Measurements from ENCODE around the gene ID3.

ID3 gene

GRCh38 chr1:23525558-23526250, 33.6 kb downstream of the ID3 start:
- DNase-seq: no peak

- no peak for DNase-seq
These were observed 34.4 kb downstream of the ID3 start for GRCh38 chr1:23524716-23525401.

- DNase-seq: no peak
These were observed 35.1 kb downstream of the ID3 start for GRCh38 chr1:23524163-23524562.

GRCh38 chr1:23522244-23522982, 36.9 kb downstream of the ID3 start:
- DNase-seq: no peak

- no peak for DNase-seq
These were observed 37.7 kb downstream of the ID3 start for GRCh38 chr1:23521588-23521987.

- DNase-seq: no peak
These were observed 41.7 kb downstream of the ID3 start for GRCh38 chr1:23517581-23517980.

GRCh38 chr1:23515905-23516304, 43.4 kb downstream of the ID3 start:
- no peak for DNase-seq

- DNase-seq: no peak
These were observed 45.1 kb downstream of the ID3 start for GRCh38 chr1:23514111-23514679.

- no peak for DNase-seq
These were observed 49.4 kb downstream of the ID3 start for GRCh38 chr1:23509896-23510295.
